ENCODE results near the gene FRMD3.

The FRMD3 gene

GRCh38 chr9:83299094-83299493, 239.1 kb downstream of the FRMD3 start:
- Histone ChIP-seq H3K9me3 (no peaks in the 10 kb centered on the region), H3K27me3 (ENCODE audit: low read depth) (no peaks in the 10 kb centered on the region), H3K36me3 (replicated peaks) (no peaks in the 10 kb centered on the region), H3K4me1 (no peaks in the 10 kb centered on the region), H3K4me3 (no peak overlapping the region)
- DNase-seq (ENCODE audit: low spot score in 2 of 2): no peak
- in situ Hi-C loops (cut with MboI; ENCODE audit: low sequenced_read_pairs): no loop called here

- Histone ChIP-seq H3K4me1 (no peaks in the 10 kb centered on the region), H3K27me3 (ENCODE audit: low read depth) (no peaks in the 10 kb centered on the region), H3K36me3 (replicated peaks) (no peaks in the 10 kb centered on the region), H3K9me3 (no peaks in the 10 kb centered on the region), H3K4me3 (no peak overlapping the region)
- no peak for DNase-seq (ENCODE audit: low spot score in 2 of 2)
- in situ Hi-C loops (cut with MboI; ENCODE audit: low sequenced_read_pairs): no loop called here
These were observed 242.1 kb downstream of the FRMD3 start for GRCh38 chr9:83296123-83296522.

GRCh38 chr9:83294816-83295215, 243.4 kb downstream of the FRMD3 start:
- in situ Hi-C loops (cut with MboI; ENCODE audit: low sequenced_read_pairs): no loop called here
- H3K27me3 ChIP-seq (ENCODE audit: low read depth): no peaks in the 10 kb centered on the region
- H3K9me3 ChIP-seq: no peaks in the 10 kb centered on the region
- DNase-seq (ENCODE audit: low spot score in 2 of 2): no peak
- no peaks in the 10 kb centered on the region for H3K36me3 ChIP-seq (replicated peaks)
- no peaks in the 10 kb centered on the region for H3K4me1 ChIP-seq
- H3K4me3 ChIP-seq: no peak overlapping the region

- in situ Hi-C loops (cut with MboI; ENCODE audit: low sequenced_read_pairs): no loop called here
- Histone ChIP-seq H3K4me3 (no peak overlapping the region), H3K4me1 (no peaks in the 10 kb centered on the region), H3K36me3 (replicated peaks) (no peaks in the 10 kb centered on the region), H3K9me3 (no peaks in the 10 kb centered on the region), H3K27me3 (ENCODE audit: low read depth) (no peaks in the 10 kb centered on the region)
- DNase-seq (ENCODE audit: low spot score in 2 of 2): no peak
These were observed 247.0 kb downstream of the FRMD3 start for GRCh38 chr9:83291196-83291595.

- Histone ChIP-seq H3K27me3 (ENCODE audit: low read depth) (no peaks in the 10 kb centered on the region), H3K4me3 (no peak overlapping the region), H3K4me1 (no peaks in the 10 kb centered on the region), H3K9me3 (no peaks in the 10 kb centered on the region), H3K36me3 (replicated peaks) (no peaks in the 10 kb centered on the region)
- in situ Hi-C loops (cut with MboI; ENCODE audit: low sequenced_read_pairs): no loop called here
- DNase-seq (ENCODE audit: low spot score in 2 of 2): no peak
These were observed 247.5 kb downstream of the FRMD3 start for GRCh38 chr9:83290692-83291091.

GRCh38 chr9:83287021-83287420, 251.2 kb downstream of the FRMD3 start:
- DNase-seq (ENCODE audit: low spot score in 2 of 2): no peak
- Histone ChIP-seq H3K4me3 (no peak overlapping the region), H3K27me3 (ENCODE audit: low read depth) (no peaks in the 10 kb centered on the region), H3K4me1 (no peaks in the 10 kb centered on the region), H3K9me3 (no peaks in the 10 kb centered on the region), H3K36me3 (replicated peaks) (no peaks in the 10 kb centered on the region)
- in situ Hi-C loops (cut with MboI; ENCODE audit: low sequenced_read_pairs): no loop called here

GRCh38 chr9:83285445-83286225, 252.6 kb downstream of the FRMD3 start:
- in situ Hi-C loops (cut with MboI; ENCODE audit: low sequenced_read_pairs): no loop called here

GRCh38 chr9:83284746-83285145, 253.5 kb downstream of the FRMD3 start:
- H3K4me1 ChIP-seq: no peaks in the 10 kb centered on the region
- no peaks in the 10 kb centered on the region for H3K9me3 ChIP-seq
- H3K4me3 ChIP-seq: no peak overlapping the region
- H3K36me3 ChIP-seq (replicated peaks): no peaks in the 10 kb centered on the region
- no peaks in the 10 kb centered on the region for H3K27me3 ChIP-seq (ENCODE audit: low read depth)
- in situ Hi-C loops (cut with MboI; ENCODE audit: low sequenced_read_pairs): no loop called here
- no peak for DNase-seq (ENCODE audit: low spot score in 2 of 2)

More at GRCh38 chr9:83285445-83286225, 252.6 kb downstream of the FRMD3 start:
- Histone ChIP-seq H3K36me3 (replicated peaks) (no peaks in the 10 kb centered on the region), H3K4me3 (no peak overlapping the region), H3K4me1 (no peaks in the 10 kb centered on the region), H3K27me3 (ENCODE audit: low read depth) (no peaks in the 10 kb centered on the region), H3K9me3 (no peaks in the 10 kb centered on the region)
- DNase-seq (ENCODE audit: low spot score in 2 of 2): no peak

GRCh38 chr9:83283528-83283927, 254.7 kb downstream of the FRMD3 start:
- Histone ChIP-seq H3K4me3 (no peak overlapping the region), H3K4me1 (no peaks in the 10 kb centered on the region), H3K9me3 (no peaks in the 10 kb centered on the region), H3K27me3 (ENCODE audit: low read depth) (no peaks in the 10 kb centered on the region), H3K36me3 (replicated peaks) (no peaks in the 10 kb centered on the region)
- DNase-seq (ENCODE audit: low spot score in 2 of 2): no peak
- in situ Hi-C loops (cut with MboI; ENCODE audit: low sequenced_read_pairs): no loop called here

- in situ Hi-C loops (cut with MboI; ENCODE audit: low sequenced_read_pairs): no loop called here
- DNase-seq (ENCODE audit: low spot score in 2 of 2): no peak
- Histone ChIP-seq H3K4me1 (no peaks in the 10 kb centered on the region), H3K9me3 (no peaks in the 10 kb centered on the region), H3K36me3 (replicated peaks) (no peaks in the 10 kb centered on the region), H3K4me3 (no peak overlapping the region), H3K27me3 (ENCODE audit: low read depth) (no peaks in the 10 kb centered on the region)
These were observed 256.6 kb downstream of the FRMD3 start for GRCh38 chr9:83281306-83282255.

GRCh38 chr9:83280790-83281189, 257.4 kb downstream of the FRMD3 start:
- Histone ChIP-seq H3K4me1 (no peaks in the 10 kb centered on the region), H3K9me3 (no peaks in the 10 kb centered on the region), H3K4me3 (no peak overlapping the region), H3K27me3 (ENCODE audit: low read depth) (no peaks in the 10 kb centered on the region), H3K36me3 (replicated peaks) (no peaks in the 10 kb centered on the region)
- in situ Hi-C loops (cut with MboI; ENCODE audit: low sequenced_read_pairs): no loop called here
- DNase-seq (ENCODE audit: low spot score in 2 of 2): no peak

- no peaks in the 10 kb centered on the region for H3K4me1 ChIP-seq
- DNase-seq (ENCODE audit: low spot score in 2 of 2): no peak
- H3K36me3 ChIP-seq (replicated peaks): no peaks in the 10 kb centered on the region
- no peaks in the 10 kb centered on the region for H3K27me3 ChIP-seq (ENCODE audit: low read depth)
- H3K9me3 ChIP-seq: no peaks in the 10 kb centered on the region
- in situ Hi-C loops (cut with MboI; ENCODE audit: low sequenced_read_pairs): no loop called here
- H3K4me3 ChIP-seq: no peak overlapping the region
These were observed 257.9 kb downstream of the FRMD3 start for GRCh38 chr9:83280268-83280667.

GRCh38 chr9:83274787-83275186, 263.4 kb downstream of the FRMD3 start:
- Histone ChIP-seq H3K27me3 (ENCODE audit: low read depth) (no peaks in the 10 kb centered on the region), H3K4me1 (no peaks in the 10 kb centered on the region), H3K9me3 (no peaks in the 10 kb centered on the region), H3K4me3 (no peak overlapping the region), H3K36me3 (replicated peaks) (no peaks in the 10 kb centered on the region)
- DNase-seq (ENCODE audit: low spot score in 2 of 2): no peak
- in situ Hi-C loops (cut with MboI; ENCODE audit: low sequenced_read_pairs): no loop called here

GRCh38 chr9:83271665-83272071, 266.5 kb downstream of the FRMD3 start:
- H3K27me3 ChIP-seq (ENCODE audit: low read depth): no peaks in the 10 kb centered on the region
- in situ Hi-C loops (cut with MboI; ENCODE audit: low sequenced_read_pairs): no loop called here
- H3K4me3 ChIP-seq: no peak overlapping the region
- H3K4me1 ChIP-seq: no peaks in the 10 kb centered on the region
- no peaks in the 10 kb centered on the region for H3K9me3 ChIP-seq
- H3K36me3 ChIP-seq (replicated peaks): no peaks in the 10 kb centered on the region
- DNase-seq (ENCODE audit: low spot score in 2 of 2): no peak

Measured in HAP-1 (cell line).